ENCODE measurements around the gene COL4A5. TPM values are rescaled to one million over a fixed set of nuclear protein-coding genes. Genes with fewer than 3 reads are reported as not detected.

COL4A5 gene
- total and polyA plus RNA-seq, 2 donors (not counting 3 experiments of a cell fraction or from before 2014, with no cell fraction given) = 15.4 to 28.8 TPM

- no peaks in the 10 kb centered on the region for H4K20me1 ChIP-seq (replicated peaks; ENCODE audit: control insufficient read depth, extremely low read depth, insufficient read depth, low read length)
- H3K4me1 ChIP-seq (ENCODE audit: control insufficient read depth, extremely low read depth, insufficient read depth, low read length) = no peaks in the 10 kb centered on the region
- FAIRE-seq (no peak), DNase-seq (ENCODE audit: low read depth, low spot score) (no peak)
- ChIA-PET CTCF (interaction anchor here (1.2 kb wide), 1 partner anchor 672 kb away, joined by 4 read pairs; no protein-coding TSS in a partner anchor), POLR2A (no interaction called here)
- dilution Hi-C loops (cut with MboI; ENCODE audit: extremely low pct_ligation_motif_present, low sequenced_read_pairs) (no loop called here), intact Hi-C loops (cut with micrococcal nuclease) (no loop called here)
- no peaks in the 10 kb centered on the region for H3K36me3 ChIP-seq (ENCODE audit: control insufficient read depth in 2 of 2, extremely low read depth in 1 of 2, insufficient read depth in 2 of 2, low read length in 2 of 2)
- H3K27me3 ChIP-seq (ENCODE audit: control insufficient read depth in 2 of 2, insufficient read depth in 2 of 2, low read length in 2 of 2) = no peaks in the 10 kb centered on the region
- H2AFZ ChIP-seq (ENCODE audit: low read depth, low read length) = no peak overlapping the region
- H3K4me3 ChIP-seq (replicated peaks in 1 of 3; ENCODE audit: insufficient read depth in 1 of 3, low read depth in 1 of 3, low read length in 3 of 3) = no peak overlapping the region
- no peaks in the 10 kb centered on the region for H3K9me1 ChIP-seq (replicated peaks; ENCODE audit: control insufficient read depth, extremely low read depth, insufficient read depth, low read length)
- no peaks in the 10 kb centered on the region for H3K79me2 ChIP-seq (ENCODE audit: control insufficient read depth, insufficient read depth, low read length)
- no peak overlapping the region for H3K9ac ChIP-seq (replicated peaks; ENCODE audit: extremely low read depth, insufficient read depth, low read length)
- H3K4me2 ChIP-seq (ENCODE audit: insufficient read depth, low read length) = no peak overlapping the region
- TF ChIP-seq POLR2AphosphoS5 (IDR thresholded peaks at IDR 0.05; ENCODE audit: insufficient read depth, low read depth, low read length) (no peak), JUN (IDR thresholded peaks at IDR 0.05; ENCODE audit: borderline replicate concordance, insufficient read depth, insufficient read length, low read depth) (no peak), MYC (IDR thresholded peaks at IDR 0.05; ENCODE audit: low read depth, low read length) (no peak), GATA2 (IDR thresholded peaks at IDR 0.05; ENCODE audit: insufficient read depth, insufficient read length, low read depth, low read length) (no peak), FOS (IDR thresholded peaks at IDR 0.05; ENCODE audit: borderline replicate concordance, insufficient read depth, low read length) (no peak)
- TF ChIP-seq, protein P1, sequence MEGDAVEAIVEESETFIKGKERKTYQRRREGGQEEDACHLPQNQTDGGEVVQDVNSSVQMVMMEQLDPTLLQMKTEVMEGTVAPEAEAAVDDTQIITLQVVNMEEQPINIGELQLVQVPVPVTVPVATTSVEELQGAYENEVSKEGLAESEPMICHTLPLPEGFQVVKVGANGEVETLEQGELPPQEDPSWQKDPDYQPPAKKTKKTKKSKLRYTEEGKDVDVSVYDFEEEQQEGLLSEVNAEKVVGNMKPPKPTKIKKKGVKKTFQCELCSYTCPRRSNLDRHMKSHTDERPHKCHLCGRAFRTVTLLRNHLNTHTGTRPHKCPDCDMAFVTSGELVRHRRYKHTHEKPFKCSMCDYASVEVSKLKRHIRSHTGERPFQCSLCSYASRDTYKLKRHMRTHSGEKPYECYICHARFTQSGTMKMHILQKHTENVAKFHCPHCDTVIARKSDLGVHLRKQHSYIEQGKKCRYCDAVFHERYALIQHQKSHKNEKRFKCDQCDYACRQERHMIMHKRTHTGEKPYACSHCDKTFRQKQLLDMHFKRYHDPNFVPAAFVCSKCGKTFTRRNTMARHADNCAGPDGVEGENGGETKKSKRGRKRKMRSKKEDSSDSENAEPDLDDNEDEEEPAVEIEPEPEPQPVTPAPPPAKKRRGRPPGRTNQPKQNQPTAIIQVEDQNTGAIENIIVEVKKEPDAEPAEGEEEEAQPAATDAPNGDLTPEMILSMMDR (IDR thresholded peaks at IDR 0.05; ENCODE audit: extremely low read depth in 1 of 2, insufficient read depth in 1 of 2, low read depth in 1 of 2, low read length in 2 of 2) = no peak
- TF ChIP-seq, protein P2, sequence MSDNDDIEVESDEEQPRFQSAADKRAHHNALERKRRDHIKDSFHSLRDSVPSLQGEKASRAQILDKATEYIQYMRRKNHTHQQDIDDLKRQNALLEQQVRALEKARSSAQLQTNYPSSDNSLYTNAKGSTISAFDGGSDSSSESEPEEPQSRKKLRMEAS (IDR thresholded peaks at IDR 0.05; ENCODE audit: insufficient read depth, insufficient read length) = no peak
- no peaks in the 10 kb centered on the region for H3K9me3 ChIP-seq (replicated peaks; ENCODE audit: control insufficient read depth, insufficient read depth, low read length)
- H3K27ac ChIP-seq (ENCODE audit: insufficient read depth, low read depth, low read length) = no peak overlapping the region
- no TSS peak for BruUV-seq (replicated peaks)
These were observed 273.2 kb downstream of the COL4A5 start for GRCh38 chrX:108712886-108713285.
